HL-60/S4 treated with retinoic acid at 250 ng/mL for 4 days and 3 days (cell line): ENCODE measurements around the gene FGGY.

Experiments
- in situ Hi-C: fragments of 300-500 bp; cut with MboI; formaldehyde crosslinking; loops from 2 replicates; pipeline ENCODE4 v1.7.0; 2022; ENCODE audit warnings: low sequenced_read_pairs

Gene FGGY

GRCh38 chr1:59377350-59377904 is 80.5 kb downstream of the FGGY start:
- in situ Hi-C loops, result no loop called here

- in situ Hi-C loops, result no loop called here
Observed at GRCh38 chr1:59378621-59379370, 81.9 kb downstream of the FGGY start.

- in situ Hi-C loops, result no loop called here
Observed at GRCh38 chr1:59379371-59379728, 82.5 kb downstream of the FGGY start.

- in situ Hi-C loops, result no loop called here
Observed at GRCh38 chr1:59383963-59384362, 87.1 kb downstream of the FGGY start.

- in situ Hi-C loops, result no loop called here
Observed at GRCh38 chr1:59384443-59384842, 87.5 kb downstream of the FGGY start.

GRCh38 chr1:59388191-59388590 is 91.3 kb downstream of the FGGY start:
- in situ Hi-C loops, result no loop called here

GRCh38 chr1:59389847-59390246 is 93.0 kb downstream of the FGGY start:
- in situ Hi-C loops, result no loop called here

- in situ Hi-C loops, result no loop called here
Observed at GRCh38 chr1:59390307-59390706, 93.4 kb downstream of the FGGY start.

- in situ Hi-C loops, result no loop called here
Observed at GRCh38 chr1:59391212-59392179, 94.6 kb downstream of the FGGY start.

GRCh38 chr1:59393211-59394180 is 96.6 kb downstream of the FGGY start:
- in situ Hi-C loops, result no loop called here

- in situ Hi-C loops, result no loop called here
Observed at GRCh38 chr1:59394706-59395425, 98.0 kb downstream of the FGGY start.

- in situ Hi-C loops, result no loop called here
Observed at GRCh38 chr1:59396387-59396786, 99.5 kb downstream of the FGGY start.

- in situ Hi-C loops, result no loop called here
Observed at GRCh38 chr1:59397139-59397858, 100.4 kb downstream of the FGGY start.

GRCh38 chr1:59399642-59400041 is 102.7 kb downstream of the FGGY start:
- in situ Hi-C loops, result no loop called here

GRCh38 chr1:59401581-59401980 is 104.7 kb downstream of the FGGY start:
- in situ Hi-C loops, result no loop called here

GRCh38 chr1:59404796-59405195 is 107.9 kb downstream of the FGGY start:
- in situ Hi-C loops, result no loop called here

GRCh38 chr1:59406437-59407164 is 109.7 kb downstream of the FGGY start:
- in situ Hi-C loops, result no loop called here

GRCh38 chr1:59408608-59409240 is 111.8 kb downstream of the FGGY start:
- in situ Hi-C loops, result no loop called here
